Measurements from ENCODE around the gene TSHZ2.

The TSHZ2 gene

DNA sequence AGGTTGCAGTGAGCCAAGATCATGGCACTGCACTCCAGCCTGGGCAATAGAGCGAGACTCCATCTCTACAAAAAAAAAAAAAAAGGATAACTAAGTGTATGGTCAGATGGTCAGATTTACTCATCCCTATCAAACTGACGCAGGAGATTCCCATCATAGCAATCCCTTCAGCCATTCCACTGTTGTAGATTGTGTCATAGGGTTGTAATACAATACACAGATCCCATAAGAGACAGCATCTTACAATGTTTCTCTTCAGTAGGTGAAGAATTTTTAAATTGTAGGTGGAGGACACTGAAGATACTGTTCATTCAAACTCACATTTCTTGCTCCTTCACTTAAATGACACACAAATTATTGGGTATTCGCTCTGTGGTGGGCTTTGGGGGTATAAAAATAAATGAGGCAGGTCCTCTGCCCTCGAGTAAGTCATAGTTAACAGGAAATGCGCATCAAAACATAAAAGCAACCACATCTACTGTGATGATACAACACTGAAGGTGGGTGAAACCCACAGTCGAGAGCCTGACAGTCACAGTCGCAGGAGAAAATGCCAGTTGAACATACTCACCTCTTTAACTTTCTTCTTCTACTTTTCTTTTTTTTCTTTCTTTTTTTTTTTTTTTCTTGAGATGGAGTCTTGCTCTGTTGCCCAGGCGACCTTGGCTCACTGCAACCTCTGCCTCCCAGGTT is 416.0 kb downstream of the TSHZ2 start:
- no peak for TF ChIP-seq ZFX (IDR thresholded peaks at IDR 0.05)
- H3K27ac ChIP-seq, result no peak overlapping the region

- TF ChIP-seq, protein P1, sequence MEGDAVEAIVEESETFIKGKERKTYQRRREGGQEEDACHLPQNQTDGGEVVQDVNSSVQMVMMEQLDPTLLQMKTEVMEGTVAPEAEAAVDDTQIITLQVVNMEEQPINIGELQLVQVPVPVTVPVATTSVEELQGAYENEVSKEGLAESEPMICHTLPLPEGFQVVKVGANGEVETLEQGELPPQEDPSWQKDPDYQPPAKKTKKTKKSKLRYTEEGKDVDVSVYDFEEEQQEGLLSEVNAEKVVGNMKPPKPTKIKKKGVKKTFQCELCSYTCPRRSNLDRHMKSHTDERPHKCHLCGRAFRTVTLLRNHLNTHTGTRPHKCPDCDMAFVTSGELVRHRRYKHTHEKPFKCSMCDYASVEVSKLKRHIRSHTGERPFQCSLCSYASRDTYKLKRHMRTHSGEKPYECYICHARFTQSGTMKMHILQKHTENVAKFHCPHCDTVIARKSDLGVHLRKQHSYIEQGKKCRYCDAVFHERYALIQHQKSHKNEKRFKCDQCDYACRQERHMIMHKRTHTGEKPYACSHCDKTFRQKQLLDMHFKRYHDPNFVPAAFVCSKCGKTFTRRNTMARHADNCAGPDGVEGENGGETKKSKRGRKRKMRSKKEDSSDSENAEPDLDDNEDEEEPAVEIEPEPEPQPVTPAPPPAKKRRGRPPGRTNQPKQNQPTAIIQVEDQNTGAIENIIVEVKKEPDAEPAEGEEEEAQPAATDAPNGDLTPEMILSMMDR (conservative IDR thresholded peaks at IDR 0.05), result no peak
- TF ChIP-seq ZFX (IDR thresholded peaks at IDR 0.05), result no peak
- no peak overlapping the region for H3K27ac ChIP-seq
Measured at GRCh38 chr20:53389516-53390300, 417.6 kb downstream of the TSHZ2 start.

DNA sequence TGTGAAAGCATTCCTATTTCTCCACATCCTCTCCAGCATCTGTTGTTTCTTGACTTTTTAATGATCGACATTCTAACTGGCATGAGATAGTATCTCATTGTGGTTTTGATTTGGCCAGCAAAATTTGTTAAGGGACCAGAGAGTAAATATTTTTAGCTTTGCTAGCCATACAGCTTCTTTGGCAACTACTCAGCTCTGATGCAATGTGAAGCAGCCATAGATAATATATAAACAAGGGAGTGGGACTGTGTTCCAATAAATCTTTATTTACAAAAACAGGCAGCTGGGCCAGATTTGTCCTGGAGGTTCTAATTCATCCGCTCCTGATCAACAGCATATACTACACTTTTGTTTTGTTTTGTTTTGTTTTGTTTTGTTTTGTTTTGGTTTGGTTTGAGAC is 418.6 kb downstream of the TSHZ2 start:
- TF ChIP-seq, protein P1 (conservative IDR thresholded peaks at IDR 0.05), result no peak
- TF ChIP-seq ZFX (IDR thresholded peaks at IDR 0.05), result no peak
- no peak overlapping the region for H3K27ac ChIP-seq

DNA sequence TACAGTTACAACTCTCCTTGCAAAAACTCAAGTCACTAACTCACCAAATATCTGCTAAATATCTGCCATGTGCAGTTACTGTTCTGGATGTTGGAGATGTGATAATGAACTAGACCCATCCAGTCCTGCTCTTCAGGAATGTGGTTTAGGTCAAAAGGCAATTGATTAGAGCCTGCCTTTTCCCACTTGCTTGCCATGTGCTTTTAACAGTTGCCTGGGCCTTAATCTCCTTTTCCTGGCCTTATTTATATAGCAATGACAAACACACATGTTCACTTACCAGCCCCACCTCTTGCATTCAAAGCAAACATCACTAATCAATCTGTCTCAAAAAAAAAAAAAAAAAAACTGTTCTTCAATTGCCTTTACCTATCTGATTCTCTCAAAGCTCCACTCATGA is 422.3 kb downstream of the TSHZ2 start:
- H3K27ac ChIP-seq, result no peak overlapping the region
- TF ChIP-seq ZFX (IDR thresholded peaks at IDR 0.05), result no peak
- TF ChIP-seq, protein P1 (conservative IDR thresholded peaks at IDR 0.05), result no peak

DNA sequence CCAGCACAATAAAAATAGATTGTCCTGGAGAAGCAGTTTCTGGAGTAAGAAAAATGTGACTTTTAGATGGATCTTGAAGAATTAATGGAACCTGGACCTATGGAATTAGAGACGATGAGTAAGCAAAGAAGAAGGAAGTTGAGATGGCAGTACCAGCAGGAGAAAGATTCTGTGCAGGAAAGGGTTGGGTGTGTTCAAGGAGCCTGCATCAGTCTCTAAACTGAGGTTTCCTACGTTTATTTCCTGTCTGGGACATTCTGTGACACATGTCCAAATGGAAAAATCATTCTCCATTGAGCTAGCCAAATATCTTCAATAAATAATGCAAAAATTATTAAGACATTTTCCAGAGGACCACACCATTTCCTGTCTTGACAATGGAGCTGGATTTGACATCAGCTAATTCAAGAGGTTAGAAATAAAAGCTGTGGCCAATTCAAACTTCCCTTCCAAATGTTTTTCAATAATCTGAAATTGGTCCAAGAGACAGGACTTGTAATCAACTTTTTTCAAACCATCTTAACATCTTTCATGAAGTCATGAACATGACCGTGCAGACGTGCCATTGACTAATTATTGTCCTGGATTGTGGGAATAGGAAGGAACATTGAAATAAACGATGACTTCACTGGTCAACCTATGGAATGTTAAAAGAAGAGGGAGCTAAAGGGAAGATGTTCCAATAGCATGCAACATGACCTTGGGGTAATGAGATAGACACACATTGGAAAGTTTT is 423.2 kb downstream of the TSHZ2 start:
- TF ChIP-seq, protein P1 (conservative IDR thresholded peaks at IDR 0.05), result no peak
- no peak for TF ChIP-seq ZFX (IDR thresholded peaks at IDR 0.05)

GRCh38 chr20:53399083-53399482 is 426.9 kb downstream of the TSHZ2 start:
- no peak overlapping the region for H3K27ac ChIP-seq
- TF ChIP-seq, protein P1 (conservative IDR thresholded peaks at IDR 0.05), result no peak
- TF ChIP-seq ZFX (IDR thresholded peaks at IDR 0.05), result no peak

More for the DNA sequence above, 423.2 kb downstream of the TSHZ2 start:
- H3K27ac ChIP-seq, result no peak overlapping the region

DNA sequence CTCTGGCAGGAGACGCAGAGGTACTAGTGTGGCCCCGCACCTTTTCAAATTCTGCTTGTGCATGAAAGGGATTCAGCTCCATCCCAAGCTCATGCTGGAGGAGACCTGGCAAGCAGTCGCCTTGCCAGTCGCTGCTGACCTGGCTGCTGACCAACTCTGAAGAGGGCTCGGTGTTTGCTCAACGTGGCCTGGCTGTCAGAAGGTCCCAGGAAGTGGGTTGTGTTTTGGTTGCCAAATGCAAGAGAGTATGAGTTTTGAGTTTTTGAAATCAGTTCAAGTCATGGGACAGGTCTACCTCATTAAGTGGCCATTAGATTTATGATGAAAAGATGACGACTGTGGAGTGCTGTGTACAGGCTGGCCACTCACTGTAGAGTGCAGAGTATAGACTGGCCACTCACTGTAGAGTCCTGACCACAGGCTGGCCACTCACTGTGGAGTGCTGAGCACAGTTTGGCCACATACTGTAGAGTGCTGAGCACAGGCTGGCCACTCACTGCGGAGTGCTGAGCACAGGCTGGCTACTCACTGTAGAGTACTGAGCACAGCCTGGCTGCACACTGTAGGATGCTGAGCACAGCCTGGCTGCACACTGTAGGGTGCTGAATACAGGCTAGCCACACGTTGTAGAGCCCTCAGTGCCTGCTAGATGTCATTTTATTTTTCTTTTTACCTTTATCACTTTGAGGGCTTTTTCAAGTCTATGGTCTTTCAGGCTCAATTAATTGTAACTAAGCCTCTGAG is 427.6 kb downstream of the TSHZ2 start:
- TF ChIP-seq, protein P1 (conservative IDR thresholded peaks at IDR 0.05), result no peak
- TF ChIP-seq ZFX (IDR thresholded peaks at IDR 0.05), result no peak
- H3K27ac ChIP-seq, result no peak overlapping the region

Measured in C4-2B (cell line).